GM18526 (cell line): ENCODE measurements around the gene NDUFC1.

Experiments used
- POLR2A ChIP-seq: IDR thresholded peaks from 3 replicates; pipeline ENCODE4 v1.6.1; 2011; ENCODE audit not compliant: insufficient read length; ENCODE audit errors: extremely low read depth

NDUFC1 gene

GRCh38 chr4:139241086-139241783 lies 61.0 kb downstream of the NDUFC1 start:
- TF ChIP-seq POLR2A: no peak
